Caco-2 (cell line): ENCODE data around the gene VEPH1. TPM values are rescaled to one million over a fixed set of nuclear protein-coding genes. Genes with fewer than 3 reads are reported as not detected.

Experiments used
- BruUV-seq: library from RNA; stranded (reverse); fragments of 400-500 nt; replicated peaks from 2 replicates; lab custom pipeline; 2021; lab: Mats Ljungman, UMichigan
- CTCF ChIA-PET: fragments of 300-600 bp; sonication (Branson Sonifier 250); formaldehyde crosslinking; loops from one replicate; lab custom pipeline; 2022; ENCODE audit warnings: antibody characterized with exemption; lab: Charles Lee
- POLR2A ChIA-PET: fragments of 300-600 bp; sonication (Branson Sonifier 250); formaldehyde crosslinking; loops from one replicate; lab custom pipeline; 2022; ENCODE audit warnings: antibody characterized with exemption; lab: Charles Lee
- DNase-seq, 2 experiments: peaks; one replicate each; pipeline versions ENCODE4 v3.0.0 to v3.0.0-alpha.2; 2020 to 2022
- H3K27me3 ChIP-seq: replicated peaks from 2 replicates; pipeline ENCODE4 v1.6.0; 2011; ENCODE audit warnings: low read length; ENCODE audit not compliant: control insufficient read depth, insufficient read depth
- H3K36me3 ChIP-seq: 2 replicates; pipeline ENCODE4 v1.5.1; 2011; ENCODE audit warnings: low read length; ENCODE audit not compliant: control insufficient read depth, insufficient read depth
- H3K4me1 ChIP-seq: fragments of 250-450 bp; sonication (Bioruptor Pico); 2 replicates; pipeline ENCODE4 v1.5.1; 2020; ENCODE audit warnings: mild to moderate bottlenecking
- H3K4me3 ChIP-seq: 2 replicates; pipeline ENCODE4 v1.5.1; 2011; ENCODE audit warnings: low read depth, mild to moderate bottlenecking, control low read depth, low read length
- H3K9me3 ChIP-seq: fragments of 250-450 bp; sonication (Bioruptor Pico); 2 replicates; pipeline ENCODE4 v1.5.1; 2020; ENCODE audit warnings: mild to moderate bottlenecking, moderate library complexity
- H3K27ac Mint-ChIP-seq: one replicate; pipeline ENCODE4 v1.8.0; 2022; ENCODE audit warnings: mixed read lengths; ENCODE audit not compliant: unreplicated experiment
- H3K27me3 Mint-ChIP-seq: one replicate; pipeline ENCODE4 v1.8.0; 2022; ENCODE audit warnings: mixed read lengths; ENCODE audit not compliant: insufficient read depth, unreplicated experiment
- H3K36me3 Mint-ChIP-seq: one replicate; pipeline ENCODE4 v1.8.0; 2022; ENCODE audit warnings: mild to moderate bottlenecking, mixed read lengths; ENCODE audit not compliant: insufficient read depth, unreplicated experiment
- H3K4me1 Mint-ChIP-seq: one replicate; pipeline ENCODE4 v1.8.0; 2022; ENCODE audit warnings: low read depth, mixed read lengths; ENCODE audit not compliant: unreplicated experiment
- H3K4me3 Mint-ChIP-seq: one replicate; pipeline ENCODE4 v1.8.0; 2022; ENCODE audit warnings: mild to moderate bottlenecking, moderate library complexity, mixed read lengths; ENCODE audit not compliant: unreplicated experiment
- H3K9me3 Mint-ChIP-seq: one replicate; pipeline ENCODE4 v1.8.0; 2022; ENCODE audit warnings: mixed read lengths; ENCODE audit not compliant: unreplicated experiment
- intact Hi-C: fragments of 100-400 bp; cut with micrococcal nuclease; formaldehyde crosslinking; loops from one replicate; pipeline ENCODE4 v1.10.0; 2022; ENCODE audit not compliant: unreplicated experiment
- total RNA-seq: library from RNA; stranded (reverse); gene quantifications from 2 replicates; pipeline ENCODE4 v1.2.3, GENCODE V29; 2022
- TF ChIP-seq, protein P1 (sequence below), 2 experiments: fragments of 200-600 bp in 1 of 2; IDR thresholded peaks; 1 replicate in 1 of 2; 2 replicates in 1 of 2; pipeline versions ENCODE4 v1.5.1 to v1.8.0; 2011 to 2022; ENCODE audit warnings: antibody characterized with exemption in 1 of 2, control low read depth in 1 of 2, inconsistent platforms in 1 of 2, low read depth in 1 of 2, low read length in 1 of 2, mild to moderate bottlenecking in 1 of 2, moderate library complexity in 1 of 2; ENCODE audit not compliant: insufficient read depth in 1 of 2, severe bottlenecking in 1 of 2, unreplicated experiment in 1 of 2

Gene VEPH1
- total RNA-seq, 1 experiment from 2014 or later = 12.0 TPM

DNA sequence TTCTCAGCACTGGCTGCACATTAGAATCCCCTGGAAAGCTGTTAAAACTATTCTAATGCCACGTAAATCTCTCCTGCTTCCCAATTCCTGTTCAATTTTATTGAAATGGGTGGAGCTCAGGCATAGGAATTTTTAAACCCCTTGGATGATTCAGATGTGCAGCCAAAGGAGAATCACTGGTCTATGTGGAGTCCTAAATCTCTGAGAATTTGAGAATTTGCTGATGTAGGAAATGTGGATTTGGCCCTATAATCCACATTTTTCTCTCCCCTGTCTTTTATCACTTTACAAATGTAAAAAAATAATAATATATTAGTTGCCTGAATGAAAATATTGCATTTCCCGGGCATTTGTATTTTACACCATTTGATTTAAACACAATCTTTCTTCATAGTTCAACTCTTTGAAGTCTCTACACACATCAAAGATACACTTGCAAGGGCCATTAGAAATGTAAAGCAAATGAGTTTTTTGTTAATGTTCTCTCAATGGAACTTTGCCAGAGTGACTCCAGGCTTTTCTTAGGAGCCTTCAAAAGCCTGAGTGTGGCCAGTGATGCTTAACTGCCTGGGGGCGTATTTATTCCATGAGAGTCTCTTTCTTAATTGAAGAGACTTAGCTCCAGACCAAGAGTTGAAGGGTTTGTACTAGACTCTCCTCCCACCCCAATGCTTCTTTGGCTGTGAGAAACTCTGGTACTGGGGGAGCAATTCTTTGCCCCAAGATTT is 115.3 kb downstream of the VEPH1 start:
- DNase-seq = no peak
- POLR2A ChIA-PET = no interaction called here
- peaks cover 11% of the 10 kb centered on the region for H3K9me3 Mint-ChIP-seq
- Histone ChIP-seq H3K36me3 (no peaks in the 10 kb centered on the region), H3K9me3 (peaks cover 2% of the 10 kb centered on the region; the same call in 1 of the 2 replicates), H3K4me1 (no peaks in the 10 kb centered on the region), H3K27me3 (no peaks in the 10 kb centered on the region), H3K4me3 (no peak overlapping the region)
- no TSS peak for BruUV-seq
- TF ChIP-seq, protein P1, sequence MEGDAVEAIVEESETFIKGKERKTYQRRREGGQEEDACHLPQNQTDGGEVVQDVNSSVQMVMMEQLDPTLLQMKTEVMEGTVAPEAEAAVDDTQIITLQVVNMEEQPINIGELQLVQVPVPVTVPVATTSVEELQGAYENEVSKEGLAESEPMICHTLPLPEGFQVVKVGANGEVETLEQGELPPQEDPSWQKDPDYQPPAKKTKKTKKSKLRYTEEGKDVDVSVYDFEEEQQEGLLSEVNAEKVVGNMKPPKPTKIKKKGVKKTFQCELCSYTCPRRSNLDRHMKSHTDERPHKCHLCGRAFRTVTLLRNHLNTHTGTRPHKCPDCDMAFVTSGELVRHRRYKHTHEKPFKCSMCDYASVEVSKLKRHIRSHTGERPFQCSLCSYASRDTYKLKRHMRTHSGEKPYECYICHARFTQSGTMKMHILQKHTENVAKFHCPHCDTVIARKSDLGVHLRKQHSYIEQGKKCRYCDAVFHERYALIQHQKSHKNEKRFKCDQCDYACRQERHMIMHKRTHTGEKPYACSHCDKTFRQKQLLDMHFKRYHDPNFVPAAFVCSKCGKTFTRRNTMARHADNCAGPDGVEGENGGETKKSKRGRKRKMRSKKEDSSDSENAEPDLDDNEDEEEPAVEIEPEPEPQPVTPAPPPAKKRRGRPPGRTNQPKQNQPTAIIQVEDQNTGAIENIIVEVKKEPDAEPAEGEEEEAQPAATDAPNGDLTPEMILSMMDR (IDR thresholded peaks at IDR 0.05; ENCODE audit: insufficient read depth in 1 of 2, low read depth in 1 of 2, low read length in 1 of 2, severe bottlenecking in 1 of 2, unreplicated experiment in 1 of 2) = no peak
- intact Hi-C loops = no loop called here
- no peaks in the 10 kb centered on the region for H3K4me1 Mint-ChIP-seq
- no peaks in the 10 kb centered on the region for H3K36me3 Mint-ChIP-seq
- CTCF ChIA-PET = no interaction called here
- H3K27me3 Mint-ChIP-seq = peaks cover 11% of the 10 kb centered on the region
- H3K27ac Mint-ChIP-seq = no peak overlapping the region
- no peak overlapping the region for H3K4me3 Mint-ChIP-seq

DNA sequence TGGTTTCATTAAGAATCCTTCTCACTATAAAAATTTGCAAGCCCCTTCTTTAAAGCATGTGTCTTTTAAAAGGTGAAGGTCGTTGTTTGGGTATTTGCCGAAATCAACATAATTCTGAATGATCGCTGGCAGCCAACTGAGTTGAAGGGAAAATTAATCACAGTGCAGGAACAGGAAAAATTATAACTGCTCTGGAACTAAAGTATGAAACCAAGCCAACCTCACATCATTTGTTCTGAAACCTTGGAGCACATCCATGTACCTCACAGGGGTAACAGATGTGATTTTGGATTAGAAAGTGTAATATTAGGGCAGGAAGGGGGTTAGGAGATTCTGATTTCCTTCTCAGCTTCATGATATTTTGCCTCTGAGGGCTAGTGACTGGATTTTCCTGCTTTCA is 118.7 kb downstream of the VEPH1 start:
- H3K27me3 Mint-ChIP-seq = peaks cover 11% of the 10 kb centered on the region
- POLR2A ChIA-PET = no interaction called here
- BruUV-seq = no TSS peak
- no peaks in the 10 kb centered on the region for H3K36me3 Mint-ChIP-seq
- Histone ChIP-seq H3K4me1 (no peaks in the 10 kb centered on the region), H3K9me3 (no peaks in the 10 kb centered on the region), H3K36me3 (no peaks in the 10 kb centered on the region), H3K27me3 (no peaks in the 10 kb centered on the region), H3K4me3 (no peak overlapping the region)
- intact Hi-C loops = no loop called here
- no peak overlapping the region for H3K27ac Mint-ChIP-seq
- TF ChIP-seq, protein P1 (IDR thresholded peaks at IDR 0.05; ENCODE audit: insufficient read depth in 1 of 2, low read depth in 1 of 2, low read length in 1 of 2, severe bottlenecking in 1 of 2, unreplicated experiment in 1 of 2) = no peak
- peaks cover 11% of the 10 kb centered on the region for H3K4me1 Mint-ChIP-seq
- CTCF ChIA-PET = no interaction called here
- no peak for DNase-seq
- no peaks in the 10 kb centered on the region for H3K9me3 Mint-ChIP-seq
- no peak overlapping the region for H3K4me3 Mint-ChIP-seq

DNA sequence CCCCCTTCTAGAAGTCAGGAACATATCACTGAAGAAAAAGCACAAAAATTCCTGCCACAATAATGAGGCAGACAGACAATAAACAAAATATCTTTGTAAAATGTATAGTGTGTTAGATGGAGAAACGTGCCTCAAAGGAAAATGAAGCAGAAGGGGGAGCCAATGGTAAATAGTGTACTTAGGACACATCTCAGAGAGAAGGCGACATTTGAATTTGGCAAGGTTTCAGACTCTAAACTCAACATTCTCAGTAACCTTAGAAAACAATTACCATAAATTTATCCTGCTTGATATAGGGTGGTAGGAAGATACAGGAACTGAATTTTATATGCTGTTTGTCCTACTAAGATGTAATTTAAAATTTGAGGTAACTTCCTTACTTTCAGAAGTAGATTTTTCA is 119.2 kb downstream of the VEPH1 start:
- no peak overlapping the region for H3K27ac Mint-ChIP-seq
- peaks cover 11% of the 10 kb centered on the region for H3K4me1 Mint-ChIP-seq
- H3K9me3 Mint-ChIP-seq = peaks cover 3% of the 10 kb centered on the region
- ChIA-PET POLR2A (no interaction called here), CTCF (no interaction called here)
- H3K4me3 ChIP-seq = no peak overlapping the region
- H3K36me3 Mint-ChIP-seq = no peaks in the 10 kb centered on the region
- H3K9me3 ChIP-seq = no peaks in the 10 kb centered on the region
- no peak for DNase-seq
- peaks cover 11% of the 10 kb centered on the region for H3K27me3 Mint-ChIP-seq
- H3K4me3 Mint-ChIP-seq = no peak overlapping the region
- TF ChIP-seq, protein P1 (IDR thresholded peaks at IDR 0.05; ENCODE audit: insufficient read depth in 1 of 2, low read depth in 1 of 2, low read length in 1 of 2, severe bottlenecking in 1 of 2, unreplicated experiment in 1 of 2) = no peak
- no peaks in the 10 kb centered on the region for H3K36me3 ChIP-seq
- BruUV-seq = no TSS peak
- no peaks in the 10 kb centered on the region for H3K4me1 ChIP-seq
- H3K27me3 ChIP-seq = no peaks in the 10 kb centered on the region
- intact Hi-C loops = no loop called here
